GM12878 (cell line): ENCODE measurements around the gene CSMD2. TPM values are rescaled to one million over a fixed set of nuclear protein-coding genes. Genes with fewer than 3 reads are reported as not detected.

Experiments used
- ATAC-seq: fragments of 200-7000 bp; cut with Tn5 transposase; 3 replicates; pipeline ENCODE4 v1.9.1; 2020; ENCODE audit warnings: mild to moderate bottlenecking, moderate library complexity
- BruUV-seq: library from RNA; stranded (reverse); fragments of 400-500 nt; replicated peaks from 2 replicates; lab custom pipeline; 2021; lab: Mats Ljungman, UMichigan
- CTCF ChIA-PET: fragments of 300-600 bp; sonication (Branson Sonifier 250); formaldehyde crosslinking; extraction: SDS; loops from one replicate; lab custom pipeline; 2021; ENCODE audit warnings: inconsistent platforms; lab: Yijun Ruan, JAX
- POLR2A ChIA-PET: fragments of 350-600 bp; formaldehyde crosslinking; extraction: SDS; loops from one replicate; lab custom pipeline; 2021; ENCODE audit warnings: inconsistent platforms; lab: Charles Lee
- RAD21 ChIA-PET: fragments of 300-600 bp; sonication (Branson Sonifier 250); formaldehyde crosslinking; loops from one replicate; lab custom pipeline; 2023; ENCODE audit warnings: antibody characterized with exemption; ENCODE audit not compliant: unreplicated experiment; lab: Charles Lee
- SMC1A ChIA-PET: fragments of 300-600 bp; sonication (Branson Sonifier 250); formaldehyde crosslinking; loops from one replicate; lab custom pipeline; 2023; ENCODE audit not compliant: unreplicated experiment, uncharacterized antibody; lab: Charles Lee
- DNase-seq: peaks from one replicate; pipeline ENCODE4 v3.0.0-alpha.2; 2011; ENCODE audit warnings: low read depth, low spot score
- FAIRE-seq: peaks from 3 replicates; lab custom pipeline; 2011; peaks lifted over from hg19 to GRCh38; lab: Jason Lieb, UNC
- H2AFZ ChIP-seq: 2 replicates; pipeline ENCODE4 v1.6.0; 2011; ENCODE audit warnings: low read depth, low read length, control low read depth; ENCODE audit not compliant: control insufficient read depth
- H3K27ac ChIP-seq: 2 replicates; pipeline ENCODE4 v1.5.1; 2011; ENCODE audit warnings: control low read depth; ENCODE audit not compliant: control insufficient read depth, insufficient read depth
- H3K27me3 ChIP-seq, 2 experiments: replicated peaks in 1 of 2; 2 replicates each; pipeline versions ENCODE4 v1.6.0 to v1.6.1; 2011; ENCODE audit warnings: low read length in 1 of 2; ENCODE audit not compliant: control insufficient read depth in 2 of 2, insufficient read depth in 2 of 2
- H3K36me3 ChIP-seq, 2 experiments: 2 replicates each; pipeline ENCODE4 v1.5.1; 2011; ENCODE audit warnings: low read length in 1 of 2; ENCODE audit not compliant: control insufficient read depth in 2 of 2, insufficient read depth in 2 of 2
- H3K4me1 ChIP-seq: 2 replicates; pipeline ENCODE4 v1.6.1; 2011; ENCODE audit warnings: mild to moderate bottlenecking, low read length, moderate library complexity, mixed read lengths; ENCODE audit not compliant: control insufficient read depth, insufficient read depth
- H3K4me2 ChIP-seq: 2 replicates; pipeline ENCODE4 v1.6.0; 2011; ENCODE audit warnings: control low read depth; ENCODE audit not compliant: control insufficient read depth, insufficient read depth
- H3K4me3 ChIP-seq: fragments of 200-600 bp; sonication (generic); 2 replicates; pipeline ENCODE4 v1.5.1; 2016
- H3K79me2 ChIP-seq: 2 replicates; pipeline ENCODE4 v1.6.0; 2011; ENCODE audit warnings: low read length; ENCODE audit not compliant: control insufficient read depth, insufficient read depth
- H3K9ac ChIP-seq: 2 replicates; pipeline ENCODE4 v1.8.0; 2011; ENCODE audit warnings: low read length, control low read depth, mixed read lengths; ENCODE audit not compliant: control insufficient read depth, insufficient read depth
- H3K9me3 ChIP-seq: replicated peaks from 3 replicates; pipeline ENCODE4 v1.5.1; 2011; ENCODE audit warnings: mild to moderate bottlenecking, low read length; ENCODE audit not compliant: control insufficient read depth, insufficient read depth
- H4K20me1 ChIP-seq: 2 replicates; pipeline ENCODE4 v1.6.0; 2011; ENCODE audit not compliant: control insufficient read depth, insufficient read depth
- EGR1 ChIP-seq, 2 experiments: IDR thresholded peaks; 1 replicate in 1 of 2; 2 replicates in 1 of 2; pipeline ENCODE4 v1.6.1; 2011 to 2012; ENCODE audit warnings: low read depth in 2 of 2, low read length in 2 of 2, borderline replicate concordance in 1 of 2, mild to moderate bottlenecking in 1 of 2, moderate library complexity in 1 of 2
- HDAC2 ChIP-seq: fragments of 200-600 bp; sonication (generic); IDR thresholded peaks from 2 replicates; pipeline ENCODE4 v1.6.1; 2017
- JUNB ChIP-seq: IDR thresholded peaks from 2 replicates; pipeline ENCODE4 v1.6.1; 2016; ENCODE audit warnings: antibody characterized with exemption, mild to moderate bottlenecking
- LARP7 ChIP-seq: fragments of 450-650 bp; IDR thresholded peaks from 2 replicates; pipeline ENCODE4 v1.6.1; 2017; ENCODE audit warnings: mild to moderate bottlenecking
- WRNIP1 ChIP-seq: IDR thresholded peaks from 2 replicates; pipeline ENCODE4 v1.6.1; 2011; ENCODE audit warnings: low read depth, low read length, improper control_type of control experiment, borderline replicate concordance
- ZNF207 ChIP-seq: fragments of 450-650 bp; IDR thresholded peaks from 2 replicates; pipeline ENCODE4 v1.6.1; 2014; ENCODE audit warnings: antibody characterized with exemption, mild to moderate bottlenecking, borderline replicate concordance
- WGBS: methylation state at CpG from one replicate; pipeline ENCODE4 v1.1.6; 2016; ENCODE audit warnings: low lambda C conversion rate; ENCODE audit not compliant: insufficient replicate concordance, insufficient coverage; ENCODE audit errors: missing lambda C conversion rate; 5-methylcytosine and 5-hydroxymethylcytosine counted together
- in situ Hi-C: fragments of 300-500 bp; cut with MboI; formaldehyde crosslinking; loops from 9 replicates; pipeline ENCODE4 v1.14.3; 2018; ENCODE audit warnings: mixed read lengths
- intact Hi-C: fragments of 100-400 bp; cut with micrococcal nuclease; formaldehyde crosslinking; loops from one replicate; pipeline ENCODE4 v1.14.2; 2022; ENCODE audit not compliant: unreplicated experiment
- polyA plus RNA-seq, 11 experiments: library from polyadenylated mRNA; depleted of rRNA in 4 of 11; unstranded in 6 of 11; stranded (reverse) in 5 of 11; fragments of >200 nt; fragmentation: Nextera tagmentation in 4 of 11; fragmentation: Illumina TruSeq in 1 of 11; extraction: Ambion mirVana in 4 of 11; extraction: Trizol in 1 of 11; gene quantifications; 1 replicate in 1 of 11; 2 replicates in 10 of 11; pipeline versions ENCODE4 v1.2.1 to v1.2.3, GENCODE V29; 2011 to 2016; ENCODE audit warnings: inconsistent platforms in 2 of 11, missing spikeins in 2 of 11, low read depth in 1 of 11
- total RNA-seq, 4 experiments: library from RNA; depleted of rRNA in 3 of 4; stranded (reverse); fragments of >200 nt in 3 of 4; fragmentation: Illumina TruSeq in 1 of 4; extraction: Trizol in 1 of 4; gene quantifications; 2 replicates each; pipeline versions ENCODE4 v1.2.1 to v1.2.3, GENCODE V29; 2013 to 2021
- TF ChIP-seq, protein P1 (sequence below): fragments of 450-650 bp; IDR thresholded peaks from 2 replicates; pipeline ENCODE4 v1.6.1; 2018; ENCODE audit warnings: borderline replicate concordance, mild to moderate bottlenecking; ENCODE audit not compliant: partially characterized antibody
- TF ChIP-seq, protein P2 (sequence below): fragments of 450-650 bp; IDR thresholded peaks from 2 replicates; pipeline ENCODE4 v1.6.1; 2017; ENCODE audit warnings: low read depth, mild to moderate bottlenecking, moderate library complexity
- TF ChIP-seq, protein P3 (sequence below): fragments of 450-650 bp; IDR thresholded peaks from 2 replicates; pipeline ENCODE4 v1.6.1; 2017; ENCODE audit warnings: mild to moderate bottlenecking
- TF ChIP-seq, protein P4 (sequence below): fragments of 450-650 bp; formaldehyde crosslinking; IDR thresholded peaks from 2 replicates; pipeline ENCODE4 v1.4.0; 2022; ENCODE audit warnings: mild to moderate bottlenecking, moderate library complexity

The CSMD2 gene
- total and polyA plus RNA-seq, 10 of the 15 experiments (the other 5 are each of a cell fraction or from before 2014, with no cell fraction given): under 0.01 TPM; not detected in 9

DNA sequence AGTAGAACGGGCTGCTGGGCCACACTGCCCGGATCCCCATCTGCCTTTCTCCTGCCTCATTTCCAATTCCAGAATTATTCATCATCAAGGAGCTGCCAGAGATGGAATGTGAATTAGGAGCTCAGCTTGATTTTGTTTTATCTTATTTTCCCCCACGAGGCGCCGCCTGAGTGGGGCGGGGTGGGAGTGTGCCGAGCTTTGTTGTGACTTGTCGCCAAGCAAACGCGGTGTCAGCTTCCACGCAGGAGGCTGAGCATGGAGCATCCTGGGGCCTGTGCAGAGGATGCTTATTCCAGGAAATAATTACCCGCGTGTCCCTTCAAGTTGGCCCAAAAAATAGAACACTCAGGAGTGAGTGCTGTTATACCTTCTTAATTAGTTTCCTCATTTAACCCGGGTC, 209.9 kb downstream of the CSMD2 start:
- Histone ChIP-seq H3K9me3 (no peaks in the 10 kb centered on the region), H3K27me3 (no peaks in the 10 kb centered on the region), H4K20me1 (no peaks in the 10 kb centered on the region), H2AFZ (no peak overlapping the region), H3K4me2 (no peak overlapping the region), H3K4me3 (no peak overlapping the region), H3K36me3 (no peaks in the 10 kb centered on the region), H3K27ac (no peak overlapping the region), H3K9ac (no peak overlapping the region), H3K79me2 (no peaks in the 10 kb centered on the region), H3K4me1 (no peaks in the 10 kb centered on the region)
- in situ Hi-C loops (no loop called here), intact Hi-C loops (no loop called here)
- SMC1A ChIA-PET: no interaction called here
- RAD21 ChIA-PET: no interaction called here
- no peak for ATAC-seq
- FAIRE-seq: no peak
- CTCF ChIA-PET: no interaction called here
- POLR2A ChIA-PET: no interaction called here
- 28% methylated on average over 14 of the region's 14 CpGs for WGBS
- TF ChIP-seq, protein P1, sequence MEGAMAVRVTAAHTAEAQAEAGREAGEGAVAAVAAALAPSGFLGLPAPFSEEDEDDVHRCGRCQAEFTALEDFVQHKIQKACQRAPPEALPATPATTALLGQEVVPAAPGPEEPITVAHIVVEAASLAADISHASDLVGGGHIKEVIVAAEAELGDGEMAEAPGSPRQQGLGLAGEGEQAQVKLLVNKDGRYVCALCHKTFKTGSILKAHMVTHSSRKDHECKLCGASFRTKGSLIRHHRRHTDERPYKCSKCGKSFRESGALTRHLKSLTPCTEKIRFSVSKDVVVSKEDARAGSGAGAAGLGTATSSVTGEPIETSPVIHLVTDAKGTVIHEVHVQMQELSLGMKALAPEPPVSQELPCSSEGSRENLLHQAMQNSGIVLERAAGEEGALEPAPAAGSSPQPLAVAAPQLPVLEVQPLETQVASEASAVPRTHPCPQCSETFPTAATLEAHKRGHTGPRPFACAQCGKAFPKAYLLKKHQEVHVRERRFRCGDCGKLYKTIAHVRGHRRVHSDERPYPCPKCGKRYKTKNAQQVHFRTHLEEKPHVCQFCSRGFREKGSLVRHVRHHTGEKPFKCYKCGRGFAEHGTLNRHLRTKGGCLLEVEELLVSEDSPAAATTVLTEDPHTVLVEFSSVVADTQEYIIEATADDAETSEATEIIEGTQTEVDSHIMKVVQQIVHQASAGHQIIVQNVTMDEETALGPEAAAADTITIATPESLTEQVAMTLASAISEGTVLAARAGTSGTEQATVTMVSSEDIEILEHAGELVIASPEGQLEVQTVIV: no peak
- TF ChIP-seq, protein P2, sequence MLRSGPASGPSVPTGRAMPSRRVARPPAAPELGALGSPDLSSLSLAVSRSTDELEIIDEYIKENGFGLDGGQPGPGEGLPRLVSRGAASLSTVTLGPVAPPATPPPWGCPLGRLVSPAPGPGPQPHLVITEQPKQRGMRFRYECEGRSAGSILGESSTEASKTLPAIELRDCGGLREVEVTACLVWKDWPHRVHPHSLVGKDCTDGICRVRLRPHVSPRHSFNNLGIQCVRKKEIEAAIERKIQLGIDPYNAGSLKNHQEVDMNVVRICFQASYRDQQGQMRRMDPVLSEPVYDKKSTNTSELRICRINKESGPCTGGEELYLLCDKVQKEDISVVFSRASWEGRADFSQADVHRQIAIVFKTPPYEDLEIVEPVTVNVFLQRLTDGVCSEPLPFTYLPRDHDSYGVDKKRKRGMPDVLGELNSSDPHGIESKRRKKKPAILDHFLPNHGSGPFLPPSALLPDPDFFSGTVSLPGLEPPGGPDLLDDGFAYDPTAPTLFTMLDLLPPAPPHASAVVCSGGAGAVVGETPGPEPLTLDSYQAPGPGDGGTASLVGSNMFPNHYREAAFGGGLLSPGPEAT: no peak
- TF ChIP-seq, protein P3, sequence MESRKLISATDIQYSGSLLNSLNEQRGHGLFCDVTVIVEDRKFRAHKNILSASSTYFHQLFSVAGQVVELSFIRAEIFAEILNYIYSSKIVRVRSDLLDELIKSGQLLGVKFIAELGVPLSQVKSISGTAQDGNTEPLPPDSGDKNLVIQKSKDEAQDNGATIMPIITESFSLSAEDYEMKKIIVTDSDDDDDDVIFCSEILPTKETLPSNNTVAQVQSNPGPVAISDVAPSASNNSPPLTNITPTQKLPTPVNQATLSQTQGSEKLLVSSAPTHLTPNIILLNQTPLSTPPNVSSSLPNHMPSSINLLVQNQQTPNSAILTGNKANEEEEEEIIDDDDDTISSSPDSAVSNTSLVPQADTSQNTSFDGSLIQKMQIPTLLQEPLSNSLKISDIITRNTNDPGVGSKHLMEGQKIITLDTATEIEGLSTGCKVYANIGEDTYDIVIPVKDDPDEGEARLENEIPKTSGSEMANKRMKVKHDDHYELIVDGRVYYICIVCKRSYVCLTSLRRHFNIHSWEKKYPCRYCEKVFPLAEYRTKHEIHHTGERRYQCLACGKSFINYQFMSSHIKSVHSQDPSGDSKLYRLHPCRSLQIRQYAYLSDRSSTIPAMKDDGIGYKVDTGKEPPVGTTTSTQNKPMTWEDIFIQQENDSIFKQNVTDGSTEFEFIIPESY: no peak
- TF ChIP-seq LARP7: no peak
- TF ChIP-seq EGR1 (IDR thresholded peaks at IDR 0.05; ENCODE audit: borderline replicate concordance in 1 of 2, low read depth in 2 of 2, low read length in 2 of 2): no peak
- no peak for TF ChIP-seq WRNIP1
- no peak for TF ChIP-seq HDAC2
- no peak for TF ChIP-seq ZNF207
- TF ChIP-seq JUNB: no peak
- TF ChIP-seq, protein P4, sequence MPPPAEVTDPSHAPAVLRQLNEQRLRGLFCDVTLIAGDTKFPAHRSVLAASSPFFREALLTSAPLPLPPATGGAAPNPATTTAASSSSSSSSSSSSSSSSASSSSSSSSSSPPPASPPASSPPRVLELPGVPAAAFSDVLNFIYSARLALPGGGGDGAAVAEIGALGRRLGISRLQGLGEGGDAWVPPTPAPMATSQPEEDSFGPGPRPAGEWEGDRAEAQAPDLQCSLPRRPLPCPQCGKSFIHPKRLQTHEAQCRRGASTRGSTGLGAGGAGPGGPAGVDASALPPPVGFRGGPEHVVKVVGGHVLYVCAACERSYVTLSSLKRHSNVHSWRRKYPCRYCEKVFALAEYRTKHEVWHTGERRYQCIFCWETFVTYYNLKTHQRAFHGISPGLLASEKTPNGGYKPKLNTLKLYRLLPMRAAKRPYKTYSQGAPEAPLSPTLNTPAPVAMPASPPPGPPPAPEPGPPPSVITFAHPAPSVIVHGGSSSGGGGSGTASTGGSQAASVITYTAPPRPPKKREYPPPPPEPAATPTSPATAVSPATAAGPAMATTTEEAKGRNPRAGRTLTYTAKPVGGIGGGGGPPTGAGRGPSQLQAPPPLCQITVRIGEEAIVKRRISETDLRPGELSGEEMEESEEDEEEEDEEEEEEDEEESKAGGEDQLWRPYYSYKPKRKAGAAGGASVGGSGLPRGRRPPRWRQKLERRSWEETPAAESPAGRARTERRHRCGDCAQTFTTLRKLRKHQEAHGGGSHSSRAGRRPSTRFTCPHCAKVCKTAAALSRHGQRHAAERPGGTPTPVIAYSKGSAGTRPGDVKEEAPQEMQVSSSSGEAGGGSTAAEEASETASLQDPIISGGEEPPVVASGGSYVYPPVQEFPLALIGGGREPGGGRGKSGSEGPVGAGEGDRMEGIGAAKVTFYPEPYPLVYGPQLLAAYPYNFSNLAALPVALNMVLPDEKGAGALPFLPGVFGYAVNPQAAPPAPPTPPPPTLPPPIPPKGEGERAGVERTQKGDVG (CRISPR knock-in tag): no peak
- no TSS peak for BruUV-seq
- DNase-seq: no peak
